GM18517 (cell line): Measurements from ENCODE around the gene PIGBOS1.

Experiments used
- ATAC-seq: cut with Tn5 transposase; IDR thresholded peaks from one replicate; pipeline ENCODE4 v1.9.1; 2021; ENCODE audit warnings: mild to moderate bottlenecking, moderate library complexity; ENCODE audit not compliant: unreplicated experiment

Gene PIGBOS1

GRCh38 chr15:55267401-55268175 is 51.3 kb downstream of the PIGBOS1 start:
- peak; percentile 70 for ATAC-seq
